KG1 (cell line): ENCODE measurements around the gene OR8U1.
"Not testable (repeated sequence)": the region's sequence is repeated elsewhere in the genome, so short reads cannot be mapped to it uniquely, and the experiment has no call there.

Source experiments
- DNase-seq: peaks from one replicate; lab custom pipeline; 2025; lab: John Stamatoyannopoulos, UW

The OR8U1 gene

DNA sequence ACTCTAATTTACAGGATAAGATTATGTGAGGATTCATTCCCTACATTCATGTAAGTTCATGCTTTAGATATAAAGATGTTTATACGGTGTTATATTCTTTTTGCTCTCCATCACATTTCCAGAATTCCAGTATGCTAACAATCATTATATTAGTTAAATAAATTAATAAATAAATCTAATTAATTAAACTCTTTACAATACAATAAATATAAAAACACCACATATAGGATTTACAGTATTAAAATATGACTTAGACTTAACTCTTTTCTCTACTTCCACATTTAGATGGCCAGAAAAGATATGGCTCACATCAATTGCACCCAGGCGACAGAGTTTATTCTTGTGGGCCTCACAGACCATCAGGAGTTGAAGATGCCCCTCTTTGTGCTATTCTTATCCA lies at the start of gene OR8U1:
Gene OR8U1 (plus strand): TSS at position 301 of the 400 bp plus-strand sequence. CDS start 0 bp downstream, at position 301.
- DNase-seq: no peak

- no peak for DNase-seq
Measured at GRCh38 chr11:56331861-56332491, 43.4 kb upstream of the OR8U1 start.

DNA sequence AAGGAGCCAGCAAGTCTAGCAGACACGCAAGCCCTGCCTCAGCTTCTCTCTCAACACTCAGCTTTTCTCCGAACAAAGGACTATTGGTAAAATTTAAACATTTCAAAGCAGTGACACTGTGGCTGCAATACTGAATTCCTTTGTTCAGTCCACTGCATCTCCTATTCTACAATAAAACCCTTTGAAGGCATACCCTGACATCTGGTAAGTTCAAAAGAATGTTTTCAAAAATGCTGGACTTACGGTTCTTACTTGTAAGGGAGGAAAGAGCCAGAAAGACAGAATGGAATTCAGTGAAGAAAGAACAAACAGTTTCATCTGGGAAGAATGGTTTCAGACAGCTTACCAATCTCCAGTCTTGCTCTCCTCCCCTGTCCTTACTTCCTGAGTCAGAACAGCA lies 42.3 kb upstream of the OR8U1 start:
- DNase-seq: no peak

- DNase-seq: no peak
Measured at GRCh38 chr11:56340289-56340688, 35.1 kb upstream of the OR8U1 start.

DNA sequence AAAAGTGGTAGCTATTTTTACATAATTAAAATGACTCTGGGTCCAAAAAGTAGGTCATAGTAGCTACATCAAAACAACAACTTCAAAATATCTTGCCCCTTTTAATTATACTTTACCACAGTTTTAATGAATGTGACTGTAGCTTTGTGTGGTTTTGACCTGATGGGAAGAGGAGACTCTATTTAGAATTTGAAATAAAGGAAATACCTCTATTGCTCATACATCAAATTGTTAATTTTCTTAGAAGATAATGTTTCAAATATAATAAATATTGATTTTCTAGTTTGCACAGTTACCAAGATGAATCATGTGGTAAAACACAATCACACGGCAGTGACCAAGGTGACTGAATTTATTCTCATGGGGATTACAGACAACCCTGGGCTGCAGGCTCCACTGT lies 29.7 kb upstream of the OR8U1 start, which contains the start of gene OR8K1:
Gene OR8K1 (plus strand): TSS at position 301 of the 400 bp plus-strand sequence. CDS start 0 bp downstream, at position 301.
- no peak for DNase-seq

- no peak for DNase-seq
Measured at GRCh38 chr11:56353991-56354390, 21.4 kb upstream of the OR8U1 start, which contains the start of gene OR8J1. TSS of gene OR8J1 (plus strand) at chr11:56354291. CDS start at chr11:56360247, 5,956 bp downstream.

DNA sequence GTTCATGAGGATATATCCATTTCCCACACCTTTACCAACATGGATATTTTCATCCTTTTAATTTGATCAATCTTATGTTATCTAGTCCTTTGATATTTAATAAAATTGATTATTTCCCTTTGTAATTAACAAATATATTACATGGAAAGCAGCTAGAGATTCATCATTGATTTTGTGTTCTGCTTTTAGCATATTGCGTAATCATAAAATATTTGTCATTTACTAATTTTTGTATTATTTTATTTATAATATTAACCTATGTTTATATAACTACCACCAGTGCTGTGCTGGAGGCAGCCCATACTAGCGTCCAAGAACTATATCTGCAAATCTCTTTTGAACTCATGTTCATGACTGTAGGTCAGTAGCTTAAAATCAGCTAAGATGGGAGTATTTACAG lies 4.7 kb downstream of the OR8U1 start:
- DNase-seq: no peak

DNA sequence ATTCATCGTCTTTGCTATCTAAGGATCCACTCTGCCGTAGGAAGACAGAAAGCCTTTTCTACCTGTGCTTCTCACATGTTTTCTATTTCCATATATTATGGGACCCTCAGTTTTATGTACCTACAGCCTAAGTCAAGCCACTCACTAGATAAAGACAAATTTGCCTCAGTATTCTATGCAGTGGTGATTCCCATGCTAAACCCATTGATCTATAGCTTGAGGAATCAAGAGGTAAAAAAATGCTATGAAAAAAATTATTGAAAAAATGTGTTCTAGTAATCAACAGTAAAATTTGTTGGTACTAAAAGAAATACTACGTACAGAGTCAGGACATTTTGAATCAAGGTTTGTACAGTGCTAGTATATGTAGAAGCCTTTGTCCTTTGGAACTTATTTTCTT lies 19.0 kb downstream of the OR8U1 start:
- DNase-seq: no peak

DNA sequence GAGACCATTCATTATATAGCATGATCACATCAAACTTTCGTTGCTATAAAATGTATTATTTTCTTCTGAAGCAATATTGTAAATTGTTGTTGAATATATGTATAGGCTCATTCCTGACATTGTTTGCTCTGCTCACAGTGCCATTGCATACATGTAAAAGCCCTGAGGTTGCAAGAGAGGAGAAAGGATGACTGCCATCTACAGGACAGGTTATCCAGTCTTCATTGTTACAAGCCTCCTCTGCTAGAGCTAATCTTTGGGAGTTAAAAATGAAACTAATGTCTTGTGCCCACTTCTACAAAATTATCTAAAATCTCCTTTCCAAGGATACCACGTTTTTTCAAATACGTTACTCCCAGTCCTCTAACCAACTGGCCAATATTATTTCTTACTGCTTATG lies 20.6 kb downstream of the OR8U1 start:
- no peak for DNase-seq

GRCh38 chr11:56401858-56402461 lies 26.5 kb downstream of the OR8U1 start:
- DNase-seq: not testable (repeated sequence)

DNA sequence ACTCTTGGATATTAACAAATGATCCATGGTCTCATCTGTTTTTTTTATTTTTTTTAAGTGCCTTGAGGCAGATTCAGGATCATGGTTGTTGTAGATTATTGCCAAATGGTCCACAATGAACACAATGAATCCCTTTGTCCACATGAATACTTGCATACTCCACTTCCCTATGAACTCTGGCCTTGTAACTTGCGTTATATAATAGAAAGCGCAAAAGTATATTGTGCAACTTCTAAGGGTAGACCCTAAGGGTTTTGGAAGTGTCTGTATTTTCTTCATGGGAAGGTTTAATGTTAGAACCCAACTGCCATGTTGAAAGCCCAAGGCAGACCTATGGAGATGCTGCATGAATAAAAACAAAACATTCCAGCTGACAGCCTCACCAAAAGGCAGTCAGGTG lies 29.0 kb downstream of the OR8U1 start:
- DNase-seq: no peak

DNA sequence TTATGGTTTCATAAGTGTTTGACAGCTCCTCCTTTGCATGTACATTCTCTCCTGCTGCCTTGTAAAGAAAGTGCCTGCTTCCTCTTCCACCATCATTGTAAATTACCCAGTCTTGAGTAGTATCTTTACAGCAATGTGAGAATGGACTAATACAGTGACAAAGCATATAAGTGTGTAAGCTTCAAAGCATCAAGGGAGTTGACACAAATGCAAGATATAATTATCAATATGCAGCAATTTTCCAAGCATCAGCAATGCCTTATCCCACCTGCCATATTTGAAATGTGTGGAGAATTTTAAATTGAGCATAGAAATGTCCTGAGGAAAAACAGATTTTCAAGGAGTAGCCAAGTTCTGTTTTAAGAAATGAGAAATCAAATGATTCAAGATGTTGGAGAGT lies 35.4 kb downstream of the OR8U1 start:
- DNase-seq: no peak

- no peak for DNase-seq
Measured at GRCh38 chr11:56412396-56412795, 37.0 kb downstream of the OR8U1 start, which contains the start of gene OR5AL1. TSS of gene OR5AL1 (plus strand) at chr11:56412696.
